ENCODE results near the gene COL19A1. TPM values are rescaled to one million over a fixed set of nuclear protein-coding genes. Genes with fewer than 3 reads are reported as not detected.
"Not testable (repeated sequence)": the region's sequence is repeated elsewhere in the genome, so short reads cannot be mapped to it uniquely, and the experiment has no call there.

Gene COL19A1
- total RNA-seq, 1 experiment from 2014 or later, result not detected

GRCh38 chr6:69917834-69918233 is 51.5 kb downstream of the COL19A1 start:
- DNase-seq (ENCODE audit: low read depth, low spot score) (no peak), ATAC-seq (no peak)
- intact Hi-C loops (cut with micrococcal nuclease; ENCODE audit: unreplicated experiment), result no loop called here
- no peaks in the 10 kb centered on the region for H3K4me1 ChIP-seq (ENCODE audit: control insufficient read depth, insufficient read depth, low read length)
- ChIA-PET POLR2A (no interaction called here), CTCF (no interaction called here)
- TF ChIP-seq REST (IDR thresholded peaks at IDR 0.05; ENCODE audit: insufficient read depth in 1 of 2, low read depth in 2 of 2, low read length in 1 of 2) (no peak), TCF7L2 (IDR thresholded peaks at IDR 0.05; ENCODE audit: low read depth, low read length) (no peak), POLR2AphosphoS5 (IDR thresholded peaks at IDR 0.05; ENCODE audit: low read depth, low read length) (no peak), CTCF (IDR thresholded peaks at IDR 0.05) (no peak), SIN3A (IDR thresholded peaks at IDR 0.05; ENCODE audit: borderline replicate concordance, insufficient read depth, low read depth, low read length) (no peak)
- H3K27ac ChIP-seq (ENCODE audit: low read length), result no peak overlapping the region
- H3K9me3 ChIP-seq (ENCODE audit: control insufficient read depth, insufficient read depth, low read depth, low read length), result no peaks in the 10 kb centered on the region
- no peaks in the 10 kb centered on the region for H3K27me3 ChIP-seq (ENCODE audit: control insufficient read depth, insufficient read depth, low read length)
- no peak overlapping the region for H3K4me3 ChIP-seq (ENCODE audit: low read depth in 2 of 2, low read length in 2 of 2)
- in situ Hi-C loops (cut with HindIII; ENCODE audit: low pct_unique_long_range_greater_than_20kb, low sequenced_read_pairs), result no loop called here
- H3K36me3 ChIP-seq (ENCODE audit: control insufficient read depth, insufficient read depth, low read length), result no peaks in the 10 kb centered on the region
- no TSS peak for BruUV-seq (replicated peaks)

GRCh38 chr6:69918813-69919475 is 52.6 kb downstream of the COL19A1 start:
- in situ Hi-C loops (cut with HindIII; ENCODE audit: low pct_unique_long_range_greater_than_20kb, low sequenced_read_pairs), result no loop called here
- ChIA-PET POLR2A (no interaction called here), CTCF (no interaction called here)
- no peak for TF ChIP-seq REST (IDR thresholded peaks at IDR 0.05; ENCODE audit: insufficient read depth in 1 of 2, low read depth in 2 of 2, low read length in 1 of 2)
- no peak for TF ChIP-seq POLR2AphosphoS5 (IDR thresholded peaks at IDR 0.05; ENCODE audit: low read depth, low read length)
- no peak for TF ChIP-seq CTCF (IDR thresholded peaks at IDR 0.05)
- TF ChIP-seq SIN3A (IDR thresholded peaks at IDR 0.05; ENCODE audit: borderline replicate concordance, insufficient read depth, low read depth, low read length), result no peak
- H3K4me3 ChIP-seq (ENCODE audit: low read depth in 2 of 2, low read length in 2 of 2), result no peak overlapping the region
- intact Hi-C loops (cut with micrococcal nuclease; ENCODE audit: unreplicated experiment), result no loop called here
- BruUV-seq (replicated peaks), result no TSS peak
- H3K27me3 ChIP-seq (ENCODE audit: control insufficient read depth, insufficient read depth, low read length), result no peaks in the 10 kb centered on the region
- DNase-seq (ENCODE audit: low read depth, low spot score) (no peak), ATAC-seq (no peak)
- no peaks in the 10 kb centered on the region for H3K4me1 ChIP-seq (ENCODE audit: control insufficient read depth, insufficient read depth, low read length)
- H3K9me3 ChIP-seq (ENCODE audit: control insufficient read depth, insufficient read depth, low read depth, low read length), result no peaks in the 10 kb centered on the region
- no peaks in the 10 kb centered on the region for H3K36me3 ChIP-seq (ENCODE audit: control insufficient read depth, insufficient read depth, low read length)
- H3K27ac ChIP-seq (ENCODE audit: low read length), result no peak overlapping the region

DNA sequence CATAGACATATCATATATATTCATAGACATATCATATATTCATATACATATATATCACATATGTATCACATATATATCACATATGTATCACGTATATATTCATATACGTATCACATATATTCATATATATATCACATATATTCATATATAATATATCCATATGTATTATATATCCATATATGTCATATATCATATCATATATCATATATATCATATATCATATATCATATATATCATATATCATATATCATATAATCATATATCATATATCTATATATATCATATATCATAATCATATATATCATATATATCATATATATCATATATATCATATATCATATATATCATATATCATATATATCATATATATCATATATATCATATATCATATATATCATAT is 54.7 kb downstream of the COL19A1 start:
- CTCF ChIA-PET, result not testable (repeated sequence)

More for the DNA sequence above, 54.7 kb downstream of the COL19A1 start:
- intact Hi-C loops (cut with micrococcal nuclease; ENCODE audit: unreplicated experiment); DNase-seq (ENCODE audit: low read depth, low spot score); H3K9me3 ChIP-seq (ENCODE audit: control insufficient read depth, insufficient read depth, low read depth, low read length); POLR2A ChIA-PET; H3K27me3 ChIP-seq (ENCODE audit: control insufficient read depth, insufficient read depth, low read length); H3K27ac ChIP-seq (ENCODE audit: low read length); H3K36me3 ChIP-seq (ENCODE audit: control insufficient read depth, insufficient read depth, low read length); H3K4me1 ChIP-seq (ENCODE audit: control insufficient read depth, insufficient read depth, low read length); BruUV-seq (replicated peaks); ATAC-seq; H3K4me3 ChIP-seq (ENCODE audit: low read depth in 2 of 2, low read length in 2 of 2); in situ Hi-C loops (cut with HindIII; ENCODE audit: low pct_unique_long_range_greater_than_20kb, low sequenced_read_pairs): not testable (repeated sequence)
